GM19099 (cell line): ENCODE data around the gene USP46.

Source experiments
- POLR2A ChIP-seq: IDR thresholded peaks from 3 replicates; pipeline ENCODE4 v1.6.1; 2011; ENCODE audit warnings: low read depth; ENCODE audit not compliant: insufficient read length; ENCODE audit errors: extremely low read depth

The USP46 gene, protein sequence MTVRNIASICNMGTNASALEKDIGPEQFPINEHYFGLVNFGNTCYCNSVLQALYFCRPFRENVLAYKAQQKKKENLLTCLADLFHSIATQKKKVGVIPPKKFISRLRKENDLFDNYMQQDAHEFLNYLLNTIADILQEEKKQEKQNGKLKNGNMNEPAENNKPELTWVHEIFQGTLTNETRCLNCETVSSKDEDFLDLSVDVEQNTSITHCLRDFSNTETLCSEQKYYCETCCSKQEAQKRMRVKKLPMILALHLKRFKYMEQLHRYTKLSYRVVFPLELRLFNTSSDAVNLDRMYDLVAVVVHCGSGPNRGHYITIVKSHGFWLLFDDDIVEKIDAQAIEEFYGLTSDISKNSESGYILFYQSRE

DNA sequence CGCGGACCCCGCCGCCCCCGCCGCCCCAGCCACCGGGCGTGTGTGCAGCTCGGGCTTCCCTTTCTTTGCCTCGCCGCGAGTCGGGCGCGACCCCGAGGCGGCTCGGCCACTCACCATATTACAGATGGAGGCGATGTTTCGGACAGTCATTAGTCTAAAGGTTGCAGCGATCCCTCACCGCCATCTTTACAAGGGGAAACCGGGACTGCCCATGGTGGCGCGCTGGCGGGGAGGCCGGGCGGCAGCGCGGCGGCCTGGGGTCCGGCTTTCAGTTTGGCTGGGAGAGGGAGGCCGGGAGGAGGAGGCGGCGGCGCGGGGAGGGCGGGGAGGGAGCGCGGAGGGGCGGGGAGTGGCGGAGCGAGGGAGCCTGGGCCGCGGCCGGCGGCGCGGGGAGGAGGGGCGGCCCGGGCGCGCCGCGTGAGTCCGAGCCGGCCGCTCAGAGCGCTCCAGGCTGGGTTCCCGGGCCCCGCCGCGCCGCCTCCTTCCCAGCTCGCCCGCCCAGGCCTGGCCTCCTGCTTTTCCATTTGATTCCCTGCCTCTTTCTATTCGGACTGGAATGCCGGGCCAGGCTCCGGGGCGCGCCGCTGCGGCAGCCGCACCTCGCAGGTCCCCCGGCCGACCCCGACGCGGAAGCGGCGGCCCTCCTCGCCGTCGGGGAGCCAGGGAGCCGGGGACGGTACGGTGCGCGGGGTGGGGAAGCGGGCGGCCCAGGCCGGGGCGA is at the start of gene USP46:
Gene USP46, minus strand, starts transcription at position 301 of the 721 bp plus-strand sequence. Its CDS starts 151 bp downstream, at position 150.
- TF ChIP-seq POLR2A: peak; percentile 85

DNA sequence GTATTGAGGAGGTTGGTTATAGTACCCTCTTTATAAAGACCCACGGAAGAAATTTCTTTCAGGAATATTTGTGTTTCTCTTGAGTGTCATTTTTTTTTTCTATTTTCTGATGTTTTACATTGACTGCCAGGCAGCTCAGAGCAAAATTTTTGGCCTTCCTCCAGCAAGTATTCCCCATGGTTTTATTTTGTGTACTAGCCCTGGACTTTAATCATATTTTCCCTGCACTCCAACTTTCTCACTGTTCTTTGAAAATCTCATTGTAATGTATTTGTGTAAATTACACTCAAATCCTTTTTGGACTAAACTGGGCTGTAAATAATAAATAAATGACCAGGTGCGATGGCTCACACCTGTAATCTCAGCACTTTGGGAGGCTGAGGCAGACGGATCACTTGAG is 45.6 kb upstream of the USP46 start:
- no peak for TF ChIP-seq POLR2A

DNA sequence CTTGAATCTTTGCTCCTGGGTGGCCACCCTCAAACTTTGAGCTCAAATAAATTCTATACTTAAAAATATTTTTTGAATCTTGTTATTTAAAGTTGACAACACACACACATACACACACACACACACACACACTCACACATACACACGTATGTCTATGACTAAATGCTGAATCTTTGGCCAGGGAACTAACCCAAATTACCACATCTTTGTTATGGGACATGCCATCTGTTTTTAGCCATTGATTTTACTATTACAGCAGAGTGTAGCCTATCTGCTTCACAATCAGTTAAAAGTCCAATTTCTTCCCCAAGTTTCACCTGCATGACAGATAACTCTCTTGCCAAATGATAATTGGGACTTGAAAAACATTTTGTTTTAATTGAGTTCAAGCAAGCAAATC is 45.0 kb upstream of the USP46 start:
- no peak for TF ChIP-seq POLR2A

DNA sequence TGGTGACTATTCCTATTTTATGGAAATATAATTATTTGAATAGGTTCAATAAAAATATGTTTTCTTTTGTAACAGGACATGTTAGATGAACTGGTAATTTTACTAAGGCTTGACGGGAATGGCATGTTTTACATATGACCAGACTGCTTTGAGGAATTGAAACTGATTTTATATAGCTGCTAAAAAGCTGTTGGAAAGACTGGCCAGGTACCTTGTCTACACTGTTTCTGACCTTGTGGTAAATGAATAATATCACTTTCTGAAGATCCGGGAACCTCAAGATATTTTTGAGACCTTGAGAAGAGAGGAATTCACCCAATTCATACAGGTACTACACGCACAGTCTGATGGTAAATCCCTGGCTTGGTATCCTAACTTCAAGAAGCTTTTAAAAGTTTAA is 42.1 kb upstream of the USP46 start:
- no peak for TF ChIP-seq POLR2A

DNA sequence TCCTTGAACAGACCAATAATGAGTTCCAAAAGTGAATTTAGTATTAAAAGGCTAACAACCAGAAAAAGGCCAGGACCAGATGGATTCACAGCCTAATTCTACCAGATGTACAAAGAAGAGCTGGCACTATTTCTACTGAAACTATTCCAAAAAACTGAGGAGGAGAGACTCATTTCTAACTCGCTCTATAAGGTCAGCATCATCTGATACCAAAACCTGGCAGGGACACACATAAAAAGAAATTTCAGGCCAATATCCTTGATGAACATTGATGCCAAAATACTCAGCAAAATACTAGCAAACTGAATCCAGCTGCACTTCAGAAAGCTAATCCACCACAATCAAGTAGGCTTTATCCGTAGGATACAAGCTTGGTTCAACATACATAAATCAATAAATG is 35.8 kb upstream of the USP46 start:
- no peak for TF ChIP-seq POLR2A

DNA sequence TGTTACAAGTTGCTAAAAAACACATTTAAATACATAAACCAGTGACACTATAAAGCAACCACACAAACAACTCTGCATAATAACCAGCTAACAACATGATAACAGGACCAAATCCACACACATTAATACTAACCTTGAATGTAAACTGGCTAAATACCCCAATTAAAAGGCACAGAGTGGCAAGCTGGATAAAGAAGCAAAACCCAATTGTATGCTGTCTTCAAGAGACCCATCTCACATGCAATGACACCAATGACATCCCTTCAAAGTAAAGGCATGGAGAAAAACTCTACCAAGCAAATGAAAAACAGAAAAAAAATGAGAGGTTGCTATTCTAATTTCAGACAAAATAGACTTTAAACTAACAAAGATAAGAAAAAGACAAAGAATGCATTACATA is 34.4 kb upstream of the USP46 start:
- no peak for TF ChIP-seq POLR2A

DNA sequence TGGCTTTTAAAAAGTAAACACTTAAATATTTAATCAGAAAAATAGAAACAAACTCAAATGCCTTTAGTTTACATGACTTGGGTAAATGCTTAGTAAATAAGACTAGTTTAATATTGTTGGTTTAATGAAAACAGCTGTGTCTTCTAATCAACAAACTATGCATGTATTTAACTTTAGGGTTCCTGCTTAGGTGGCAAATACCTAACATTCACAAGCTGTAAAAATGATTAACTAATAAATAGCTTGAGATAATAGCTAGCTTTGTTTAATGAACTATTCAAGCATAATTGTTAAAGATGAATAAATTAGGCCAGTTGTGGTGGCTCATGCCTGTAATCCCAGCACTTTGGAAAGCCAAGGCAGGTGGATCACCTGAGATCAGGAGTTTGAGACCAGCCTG is 30.0 kb upstream of the USP46 start:
- no peak for TF ChIP-seq POLR2A

DNA sequence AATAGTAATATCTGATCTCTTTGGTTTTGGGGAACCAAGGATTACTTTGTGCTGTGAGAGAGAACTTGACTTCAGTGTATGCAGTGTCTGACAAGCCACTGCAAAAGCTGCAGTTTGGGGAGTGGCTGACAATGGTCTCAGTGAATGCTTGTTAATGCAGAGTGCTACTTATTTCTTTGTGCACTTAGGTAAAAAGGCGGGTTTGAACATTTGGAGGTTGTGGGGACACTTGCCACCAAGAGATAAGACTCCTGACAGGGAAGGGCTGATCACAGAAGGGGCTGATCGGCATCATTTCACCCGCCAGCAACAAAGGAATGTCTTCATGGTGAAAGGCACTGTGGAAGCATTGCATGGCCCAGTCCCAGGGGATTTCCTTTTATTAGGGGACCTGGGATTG is 28.6 kb upstream of the USP46 start:
- TF ChIP-seq POLR2A: no peak

DNA sequence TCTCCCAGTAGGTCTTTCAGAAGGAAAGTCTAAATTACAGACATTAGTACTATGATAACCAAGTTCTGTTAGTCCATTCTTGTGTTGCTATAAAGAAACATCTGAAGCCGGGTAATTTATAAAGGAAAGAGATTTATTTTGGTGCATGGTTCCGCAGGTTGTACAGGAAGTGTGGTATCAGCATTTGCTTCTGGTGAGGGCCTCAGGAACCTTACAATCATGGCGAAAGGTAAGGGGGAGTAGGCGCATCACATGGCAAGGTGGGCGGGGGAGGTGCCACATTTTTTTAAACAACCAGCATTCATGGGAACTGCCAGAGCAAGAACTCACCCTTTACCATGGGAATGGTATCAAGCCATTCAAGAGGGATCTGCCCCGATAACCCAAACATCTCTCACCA is 26.2 kb upstream of the USP46 start:
- TF ChIP-seq POLR2A: no peak

DNA sequence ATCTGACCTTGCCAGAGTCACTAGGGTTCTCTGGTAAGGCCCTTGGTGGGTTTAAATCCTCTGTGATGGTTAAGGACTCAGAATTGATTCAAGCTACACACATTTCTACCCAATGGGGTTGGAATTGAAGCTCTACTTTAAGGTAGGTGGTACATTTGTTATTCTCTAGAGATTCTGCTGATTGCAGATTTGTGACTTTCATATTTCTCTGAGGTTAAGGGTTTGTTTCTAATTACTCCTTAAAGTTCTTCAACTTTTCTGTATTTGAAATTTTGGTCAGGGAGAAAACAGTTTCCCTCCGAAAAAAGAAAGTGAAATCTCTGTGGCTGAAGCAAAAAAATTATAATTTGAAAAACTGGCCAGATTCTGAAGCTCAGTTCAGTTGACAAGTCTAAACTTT is 25.8 kb upstream of the USP46 start:
- TF ChIP-seq POLR2A: no peak

DNA sequence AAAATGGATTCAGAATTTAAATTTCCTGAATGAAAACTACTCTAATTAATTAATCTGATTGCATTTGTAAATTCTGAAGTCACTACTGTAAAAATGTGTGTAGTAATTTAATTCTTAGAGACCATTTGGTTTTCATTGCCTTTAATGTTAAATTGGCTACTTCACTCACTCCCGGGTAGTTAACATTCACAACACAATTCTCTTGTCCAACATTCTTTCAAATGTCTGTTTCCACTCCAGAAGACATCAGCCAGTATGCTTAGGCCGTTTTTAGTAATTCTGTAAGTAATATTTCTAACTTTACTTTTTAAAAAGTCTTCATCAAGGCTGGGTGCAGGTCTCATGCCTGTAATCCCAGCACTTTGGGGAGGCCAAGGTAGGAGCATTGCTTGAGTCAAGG is 21.3 kb upstream of the USP46 start:
- TF ChIP-seq POLR2A: no peak

DNA sequence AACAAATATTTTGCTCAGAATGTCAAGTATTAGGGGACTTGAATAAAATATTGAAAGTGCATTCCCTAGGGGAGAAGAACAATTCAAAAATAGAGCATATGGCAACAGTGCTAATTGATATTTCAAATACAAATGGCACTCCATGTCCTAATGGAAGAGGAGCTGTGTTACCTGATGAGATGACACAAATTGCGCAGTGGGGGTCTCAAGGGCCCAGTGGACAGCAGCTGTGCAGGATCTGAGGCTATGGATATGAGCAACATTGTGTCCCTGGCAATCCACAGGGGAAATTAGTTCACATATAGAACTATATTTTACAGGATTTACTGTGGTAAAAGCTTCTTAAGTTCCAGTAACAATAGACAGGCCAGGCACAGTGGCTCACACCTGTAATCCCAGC is 17.4 kb upstream of the USP46 start:
- TF ChIP-seq POLR2A: no peak

DNA sequence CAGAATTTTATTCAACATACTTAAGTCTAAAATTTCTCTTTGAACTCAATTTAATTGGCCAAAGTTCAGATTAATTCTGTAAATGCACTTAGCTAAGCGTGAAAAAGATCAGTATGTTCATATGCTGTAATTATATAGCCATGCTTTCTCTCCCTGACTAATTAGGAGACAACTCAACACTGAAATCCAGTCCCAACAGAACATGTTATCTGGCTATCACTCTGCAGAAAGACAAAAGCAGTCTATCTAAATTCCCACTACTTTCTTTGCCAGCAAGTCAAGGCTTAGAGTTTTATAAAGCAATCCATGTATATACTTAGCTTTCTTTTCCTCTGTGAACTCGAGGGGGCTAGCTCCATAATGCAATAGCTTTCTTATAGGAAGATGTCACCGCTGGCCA is 16.0 kb upstream of the USP46 start:
- TF ChIP-seq POLR2A: no peak

DNA sequence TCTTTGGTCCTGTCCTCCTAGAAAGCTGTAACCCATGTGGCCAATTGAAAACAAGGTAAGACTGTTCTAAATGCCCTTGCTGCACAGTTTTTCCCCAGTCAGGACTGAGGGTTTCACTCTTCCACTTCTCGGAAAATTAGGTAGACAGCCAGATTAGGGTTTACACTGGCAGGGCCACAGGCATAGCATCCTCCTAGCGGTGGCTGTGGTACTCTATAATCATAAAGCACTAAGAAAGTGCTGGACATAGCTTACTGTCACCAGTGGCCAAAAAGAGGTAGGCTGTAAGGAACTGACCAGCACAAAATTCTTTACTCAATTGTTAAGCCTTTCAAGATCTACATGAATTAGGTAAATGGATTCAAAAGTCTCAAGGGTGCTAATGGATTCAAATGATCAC is 11.6 kb upstream of the USP46 start:
- TF ChIP-seq POLR2A: no peak

DNA sequence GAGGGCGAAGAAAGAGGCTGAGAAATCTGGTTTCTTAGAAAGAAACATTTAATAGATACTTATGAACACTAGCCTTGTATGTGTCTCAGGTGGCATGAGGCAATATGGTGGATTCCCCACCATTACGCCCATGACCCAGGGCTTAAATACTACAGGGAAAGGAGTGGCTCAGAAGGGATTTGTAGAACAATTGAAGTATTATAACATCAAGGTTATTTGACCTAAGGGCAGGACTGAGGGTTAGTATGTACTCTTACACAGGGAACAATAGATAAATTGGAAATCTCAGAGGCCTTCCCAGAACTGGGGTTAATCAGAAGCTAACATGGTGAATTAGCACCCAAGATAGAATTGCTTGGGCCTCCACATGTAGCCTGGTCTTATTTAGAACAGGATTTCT is 11.0 kb upstream of the USP46 start:
- no peak for TF ChIP-seq POLR2A

DNA sequence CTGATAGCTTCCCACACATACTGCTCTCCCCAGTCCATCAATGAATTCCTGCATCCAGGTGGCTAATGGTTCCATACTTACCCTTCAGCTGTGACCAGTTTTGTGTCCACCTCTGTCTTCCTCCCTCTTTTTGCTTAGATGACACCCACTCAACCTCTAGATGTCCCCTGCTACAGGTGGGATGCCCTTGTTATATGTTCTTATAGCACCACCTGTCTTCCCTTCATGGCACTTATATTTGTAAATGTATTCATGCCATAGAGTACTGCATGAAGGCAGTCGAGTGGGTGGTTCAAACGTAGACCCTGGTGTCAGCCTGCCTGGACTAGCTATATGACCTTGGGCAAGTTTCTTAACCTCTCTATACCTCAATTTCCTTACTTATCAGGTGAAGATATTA is 6.5 kb upstream of the USP46 start:
- no peak for TF ChIP-seq POLR2A

DNA sequence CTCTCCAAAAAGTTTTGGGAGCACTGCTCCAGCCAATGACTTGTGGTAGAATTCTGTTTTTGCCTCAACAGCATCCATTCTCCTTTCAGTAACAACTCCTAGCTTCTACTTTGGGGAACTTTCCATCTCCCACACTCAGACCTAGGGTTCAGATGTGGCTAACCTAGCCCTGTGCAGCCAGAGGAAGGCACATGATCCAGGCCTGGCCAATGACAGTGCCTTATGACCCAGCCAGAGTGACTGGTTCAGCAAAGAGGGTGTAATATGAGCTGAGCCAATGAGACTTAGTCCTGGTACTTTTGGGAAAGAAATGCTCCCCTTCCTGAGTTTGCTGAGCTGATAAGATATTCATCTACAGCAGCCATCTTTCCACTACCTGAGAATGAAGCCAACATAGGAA is 5.4 kb upstream of the USP46 start:
- no peak for TF ChIP-seq POLR2A

DNA sequence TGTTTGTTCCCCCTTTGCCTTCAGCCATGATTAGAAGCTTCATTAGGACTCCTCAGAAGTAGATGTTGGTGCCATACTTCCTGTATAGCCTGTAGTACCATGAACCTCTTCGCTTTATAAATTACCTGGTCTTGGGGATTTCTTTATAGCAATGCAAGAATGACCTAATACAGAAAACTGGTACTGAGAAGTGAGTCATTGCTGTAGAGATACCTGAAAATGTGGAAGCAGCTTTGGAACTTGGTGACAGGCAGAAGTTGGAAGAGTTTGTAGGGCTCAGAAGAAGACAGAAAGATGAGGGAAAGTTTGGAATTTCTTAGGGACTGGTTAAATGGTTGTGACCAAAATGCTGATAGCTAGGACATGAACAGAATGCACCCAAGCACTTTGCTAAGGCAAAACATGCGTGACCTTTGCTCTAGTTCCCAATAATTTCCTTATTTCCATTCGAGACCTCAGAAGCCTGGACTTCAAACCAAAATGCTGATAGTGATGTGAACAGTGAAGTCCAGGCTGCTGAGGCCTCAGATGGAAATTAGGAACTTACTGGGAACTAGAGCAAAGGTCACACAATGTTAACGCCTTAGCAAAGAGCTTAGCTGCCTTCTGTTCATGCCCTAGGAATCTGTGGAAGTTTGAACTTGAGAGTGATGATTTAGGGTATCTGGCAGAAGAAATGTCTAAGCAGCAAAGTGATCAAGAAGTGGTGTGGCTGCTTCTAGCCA is 3.0 kb upstream of the USP46 start:
- no peak for TF ChIP-seq POLR2A
